Bronchial epithelial cell (primary cell): ENCODE data around the gene NPTX1. TPM values are rescaled to one million over a fixed set of nuclear protein-coding genes. Genes with fewer than 3 reads are reported as not detected.

Source experiments
- DNase-seq: peaks from one replicate; pipeline ENCODE4 v3.0.0-alpha.2; 2010; ENCODE audit warnings: low read depth
- FAIRE-seq: peaks from 2 replicates; lab custom pipeline; 2011; peaks lifted over from hg19 to GRCh38; lab: Jason Lieb, UNC
- H3K27me3 ChIP-seq: 2 replicates; pipeline ENCODE4 v1.5.1; 2011; ENCODE audit warnings: low read length; ENCODE audit not compliant: control insufficient read depth, insufficient read depth
- H3K36me3 ChIP-seq: 2 replicates; pipeline ENCODE4 v1.5.1; 2011; ENCODE audit warnings: low read length; ENCODE audit not compliant: control insufficient read depth, insufficient read depth
- H3K4me3 ChIP-seq: 2 replicates; pipeline ENCODE4 v1.5.1; 2011; ENCODE audit warnings: mild to moderate bottlenecking, low read depth, low read length, control low read depth
- total RNA-seq: library from RNA; depleted of rRNA; stranded (reverse); fragments of >200 nt; gene quantifications from 2 replicates; pipeline ENCODE4 v1.2.1, GENCODE V29; 2014
- TF ChIP-seq, protein P1 (sequence below): IDR thresholded peaks from 2 replicates; pipeline ENCODE4 v1.5.1; 2011; ENCODE audit warnings: mild to moderate bottlenecking, moderate library complexity, low read length, control low read depth, inconsistent platforms; ENCODE audit not compliant: insufficient read depth, severe bottlenecking

Gene NPTX1
- total RNA-seq, 1 donor from 2014 or later = under 0.01 TPM

DNA sequence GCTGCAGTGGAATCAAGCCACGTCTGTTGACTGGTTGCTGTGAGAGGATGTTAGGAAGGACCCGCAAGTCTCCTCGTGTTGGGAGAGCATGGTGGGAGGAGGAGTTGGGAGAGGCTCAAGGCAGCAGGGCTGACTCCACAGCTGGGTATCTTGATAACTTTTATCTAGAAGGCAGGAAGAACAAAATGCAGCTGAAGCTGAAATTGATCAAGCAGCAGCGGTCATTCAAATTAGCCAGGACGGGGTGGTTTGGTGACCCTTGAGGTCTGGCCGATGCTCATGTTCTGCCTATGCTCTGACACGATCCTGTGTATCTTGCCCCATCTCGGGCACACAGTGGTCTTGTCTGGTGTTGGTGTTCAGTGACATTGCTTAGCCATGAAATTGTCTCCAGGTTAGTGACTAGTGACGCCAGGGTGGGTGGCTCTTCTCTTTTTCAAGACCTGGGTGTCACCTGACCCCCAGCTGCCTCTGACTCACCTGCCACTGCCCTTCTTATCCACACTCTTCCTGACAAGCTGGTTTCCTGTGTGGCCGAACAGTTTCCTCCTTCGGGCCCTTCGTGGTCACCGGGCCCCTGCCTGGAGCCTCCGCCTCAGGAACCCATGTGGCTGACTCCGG lies 19.1 kb downstream of the NPTX1 start:
- FAIRE-seq (no peak), DNase-seq (no peak)

GRCh38 chr17:80456465-80457235 lies 19.8 kb downstream of the NPTX1 start:
- no peak for DNase-seq
- peaks cover 2% of the 10 kb centered on the region for H3K27me3 ChIP-seq
- FAIRE-seq = no peak
- TF ChIP-seq, protein P1, sequence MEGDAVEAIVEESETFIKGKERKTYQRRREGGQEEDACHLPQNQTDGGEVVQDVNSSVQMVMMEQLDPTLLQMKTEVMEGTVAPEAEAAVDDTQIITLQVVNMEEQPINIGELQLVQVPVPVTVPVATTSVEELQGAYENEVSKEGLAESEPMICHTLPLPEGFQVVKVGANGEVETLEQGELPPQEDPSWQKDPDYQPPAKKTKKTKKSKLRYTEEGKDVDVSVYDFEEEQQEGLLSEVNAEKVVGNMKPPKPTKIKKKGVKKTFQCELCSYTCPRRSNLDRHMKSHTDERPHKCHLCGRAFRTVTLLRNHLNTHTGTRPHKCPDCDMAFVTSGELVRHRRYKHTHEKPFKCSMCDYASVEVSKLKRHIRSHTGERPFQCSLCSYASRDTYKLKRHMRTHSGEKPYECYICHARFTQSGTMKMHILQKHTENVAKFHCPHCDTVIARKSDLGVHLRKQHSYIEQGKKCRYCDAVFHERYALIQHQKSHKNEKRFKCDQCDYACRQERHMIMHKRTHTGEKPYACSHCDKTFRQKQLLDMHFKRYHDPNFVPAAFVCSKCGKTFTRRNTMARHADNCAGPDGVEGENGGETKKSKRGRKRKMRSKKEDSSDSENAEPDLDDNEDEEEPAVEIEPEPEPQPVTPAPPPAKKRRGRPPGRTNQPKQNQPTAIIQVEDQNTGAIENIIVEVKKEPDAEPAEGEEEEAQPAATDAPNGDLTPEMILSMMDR = no peak
- no peaks in the 10 kb centered on the region for H3K36me3 ChIP-seq
- H3K4me3 ChIP-seq = no peak overlapping the region

More for the DNA sequence above, 19.1 kb downstream of the NPTX1 start:
- TF ChIP-seq, protein P1 = no peak
- Histone ChIP-seq H3K27me3 (peaks cover 2% of the 10 kb centered on the region), H3K36me3 (no peaks in the 10 kb centered on the region), H3K4me3 (no peak overlapping the region)

GRCh38 chr17:80455784-80456183 lies 20.6 kb downstream of the NPTX1 start:
- DNase-seq = no peak
- FAIRE-seq = no peak
- H3K4me3 ChIP-seq = no peak overlapping the region
- TF ChIP-seq, protein P1 = no peak
- H3K36me3 ChIP-seq = no peaks in the 10 kb centered on the region
- peaks cover 2% of the 10 kb centered on the region for H3K27me3 ChIP-seq

- DNase-seq (no peak), FAIRE-seq (no peak)
- H3K4me3 ChIP-seq = peak overlapping the region; percentile 77
- no peaks in the 10 kb centered on the region for H3K36me3 ChIP-seq
- H3K27me3 ChIP-seq = peaks cover 2% of the 10 kb centered on the region
- TF ChIP-seq, protein P1 = no peak
Observed at GRCh38 chr17:80455336-80455710, 21.1 kb downstream of the NPTX1 start.

GRCh38 chr17:80454557-80455335 lies 21.7 kb downstream of the NPTX1 start:
- H3K36me3 ChIP-seq = no peaks in the 10 kb centered on the region
- H3K4me3 ChIP-seq = peak overlapping the region; percentile 77
- peak; percentile 82 for DNase-seq
- TF ChIP-seq, protein P1 = no peak
- no peak for FAIRE-seq
- peaks cover 2% of the 10 kb centered on the region for H3K27me3 ChIP-seq
